ENCODE data around the gene ARHGAP40. TPM values are rescaled to one million over a fixed set of nuclear protein-coding genes. Genes with fewer than 3 reads are reported as not detected.

Gene ARHGAP40
- total and polyA plus RNA-seq, 2 of the 13 experiments (the other 11 are each of a cell fraction or from before 2014, with no cell fraction given), result 0.75 to 2.1 TPM

DNA sequence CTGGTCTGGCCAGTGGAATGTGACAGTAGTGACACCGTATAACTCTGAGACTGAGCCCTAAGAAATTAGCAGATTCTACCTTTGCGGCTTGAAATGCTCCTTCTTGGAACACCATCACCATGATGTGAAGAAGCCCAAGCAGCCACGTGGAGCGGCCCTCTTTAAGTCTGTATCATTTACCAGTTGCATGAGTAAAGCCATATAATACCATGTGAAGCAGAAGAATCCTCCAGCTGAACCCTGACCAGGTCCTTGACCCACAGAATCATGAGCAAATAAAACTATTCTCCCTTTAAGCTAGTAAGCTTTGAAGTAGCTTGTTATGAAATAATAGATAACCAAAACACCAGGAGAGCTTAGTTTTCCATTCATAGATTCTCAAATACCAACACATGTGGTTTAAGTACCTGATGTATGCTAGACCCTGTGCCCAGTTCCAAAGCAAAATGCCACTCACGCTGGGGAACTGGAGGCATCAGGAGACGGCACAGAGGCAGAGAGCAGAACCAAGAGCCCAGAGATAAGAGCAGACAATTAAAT, 65.9 kb downstream of the ARHGAP40 start (continued):
- TF ChIP-seq, protein P1, sequence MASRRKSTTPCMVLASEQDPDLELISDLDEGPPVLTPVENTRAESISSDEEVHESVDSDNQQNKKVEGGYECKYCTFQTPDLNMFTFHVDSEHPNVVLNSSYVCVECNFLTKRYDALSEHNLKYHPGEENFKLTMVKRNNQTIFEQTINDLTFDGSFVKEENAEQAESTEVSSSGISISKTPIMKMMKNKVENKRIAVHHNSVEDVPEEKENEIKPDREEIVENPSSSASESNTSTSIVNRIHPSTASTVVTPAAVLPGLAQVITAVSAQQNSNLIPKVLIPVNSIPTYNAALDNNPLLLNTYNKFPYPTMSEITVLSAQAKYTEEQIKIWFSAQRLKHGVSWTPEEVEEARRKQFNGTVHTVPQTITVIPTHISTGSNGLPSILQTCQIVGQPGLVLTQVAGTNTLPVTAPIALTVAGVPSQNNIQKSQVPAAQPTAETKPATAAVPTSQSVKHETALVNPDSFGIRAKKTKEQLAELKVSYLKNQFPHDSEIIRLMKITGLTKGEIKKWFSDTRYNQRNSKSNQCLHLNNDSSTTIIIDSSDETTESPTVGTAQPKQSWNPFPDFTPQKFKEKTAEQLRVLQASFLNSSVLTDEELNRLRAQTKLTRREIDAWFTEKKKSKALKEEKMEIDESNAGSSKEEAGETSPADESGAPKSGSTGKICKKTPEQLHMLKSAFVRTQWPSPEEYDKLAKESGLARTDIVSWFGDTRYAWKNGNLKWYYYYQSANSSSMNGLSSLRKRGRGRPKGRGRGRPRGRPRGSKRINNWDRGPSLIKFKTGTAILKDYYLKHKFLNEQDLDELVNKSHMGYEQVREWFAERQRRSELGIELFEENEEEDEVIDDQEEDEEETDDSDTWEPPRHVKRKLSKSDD (CRISPR knock-in tag; IDR thresholded peaks at IDR 0.05; ENCODE audit: low read depth), result no peak
- TF ChIP-seq U2AF2 (IDR thresholded peaks at IDR 0.05; ENCODE audit: low read depth, low read length) (no peak), THAP7 (CRISPR knock-in tag; IDR thresholded peaks at IDR 0.05) (no peak), ZNF33B (CRISPR knock-in tag; IDR thresholded peaks at IDR 0.05) (no peak), SMAD9 (CRISPR knock-in tag; IDR thresholded peaks at IDR 0.05) (no peak), KMT2B (CRISPR knock-in tag; IDR thresholded peaks at IDR 0.05) (no peak), TCF7 (IDR thresholded peaks at IDR 0.05; ENCODE audit: low read depth) (peak; percentile 96)
- TF ChIP-seq, protein P2, sequence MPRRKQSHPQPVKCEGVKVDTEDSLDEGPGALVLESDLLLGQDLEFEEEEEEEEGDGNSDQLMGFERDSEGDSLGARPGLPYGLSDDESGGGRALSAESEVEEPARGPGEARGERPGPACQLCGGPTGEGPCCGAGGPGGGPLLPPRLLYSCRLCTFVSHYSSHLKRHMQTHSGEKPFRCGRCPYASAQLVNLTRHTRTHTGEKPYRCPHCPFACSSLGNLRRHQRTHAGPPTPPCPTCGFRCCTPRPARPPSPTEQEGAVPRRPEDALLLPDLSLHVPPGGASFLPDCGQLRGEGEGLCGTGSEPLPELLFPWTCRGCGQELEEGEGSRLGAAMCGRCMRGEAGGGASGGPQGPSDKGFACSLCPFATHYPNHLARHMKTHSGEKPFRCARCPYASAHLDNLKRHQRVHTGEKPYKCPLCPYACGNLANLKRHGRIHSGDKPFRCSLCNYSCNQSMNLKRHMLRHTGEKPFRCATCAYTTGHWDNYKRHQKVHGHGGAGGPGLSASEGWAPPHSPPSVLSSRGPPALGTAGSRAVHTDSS (CRISPR knock-in tag; conservative IDR thresholded peaks at IDR 0.05), result no peak

- Histone ChIP-seq H3K9me3 (ENCODE audit: low read length) (no peaks in the 10 kb centered on the region), H3K4me3 (replicated peaks in 1 of 3; ENCODE audit: insufficient read depth in 1 of 3, low read depth in 2 of 3, low read length in 3 of 3) (no peak overlapping the region), H2AFZ (ENCODE audit: low read length) (no peak overlapping the region), H3K4me1 (ENCODE audit: insufficient read depth, low read length) (peaks cover 44% of the 10 kb centered on the region), H3K36me3 (replicated peaks in 1 of 2; ENCODE audit: control insufficient read depth in 1 of 2, insufficient read depth in 2 of 2, low read length in 2 of 2) (no peaks in the 10 kb centered on the region), H3K79me2 (ENCODE audit: insufficient read depth, low read length) (no peaks in the 10 kb centered on the region), H3K4me2 (ENCODE audit: low read depth, low read length) (no peak overlapping the region), H3K27me3 (ENCODE audit: control insufficient read depth in 1 of 2, insufficient read depth in 2 of 2, low read length in 2 of 2) (peaks cover 3 to 14% of the 10 kb centered on the region in 2 experiments; a peak in 3 of 5 replicates), H3K9ac (ENCODE audit: insufficient read depth, low read depth, low read length) (no peak overlapping the region), H3K27ac (ENCODE audit: extremely low read length, insufficient read depth, low read length) (no peak overlapping the region), H4K20me1 (ENCODE audit: insufficient read depth, low read length) (no peaks in the 10 kb centered on the region)
- no peak for DNase-seq (ENCODE audit: low spot score)
- ATAC-seq, result no peak
- FAIRE-seq, result no peak
- in situ Hi-C loops (cut with HindIII; ENCODE audit: extremely low pct_ligation_motif_present, low pct_unique_long_range_greater_than_20kb), result no loop called here
- 0 out of 2 replicates have a peak, but pooled peaks have one; percentile 30 for TF ChIP-seq NFRKB (IDR thresholded peaks at IDR 0.05)
- TF ChIP-seq ATM (IDR thresholded peaks at IDR 0.05; ENCODE audit: borderline replicate concordance), result peak; percentile 24; the same call in 1 of the 2 replicates
- no peak for TF ChIP-seq KLF9 (CRISPR knock-in tag; IDR thresholded peaks at IDR 0.05; ENCODE audit: low read depth)
- TF ChIP-seq RBM22 (optimal IDR thresholded peaks at IDR 0.05; ENCODE audit: low read length), result no peak
- peak; percentile 80; the same call in 1 of the 2 replicates for TF ChIP-seq ZNF512 (CRISPR knock-in tag; IDR thresholded peaks at IDR 0.05)
- TF ChIP-seq RAD51 (IDR thresholded peaks at IDR 0.05; ENCODE audit: borderline replicate concordance), result peak; percentile 16
- CTCF ChIA-PET (ENCODE audit: low intra/inter-chr PET ratio, low total read pairs), result no interaction called here
- POLR2A ChIA-PET, result no interaction called here
- intact Hi-C loops (cut with micrococcal nuclease; ENCODE audit: unreplicated experiment), result loop anchor here (5.0 kb wide), 1 partner anchor 78 kb away; the partner anchor contains the start of gene ACTR5
- BruUV-seq (replicated peaks), result no TSS peak
Observed at GRCh38 chr20:38669688-38670087, 68.1 kb downstream of the ARHGAP40 start.
